ENCODE results near the gene C17orf107. TPM values are rescaled to one million over a fixed set of nuclear protein-coding genes. Genes with fewer than 3 reads are reported as not detected.
"Not testable (repeated sequence)": the region's sequence is repeated elsewhere in the genome, so short reads cannot be mapped to it uniquely, and the experiment has no call there.

Gene C17orf107
- total RNA-seq, 1 experiment from 2014 or later: 2.4 TPM

GRCh38 chr17:4856937-4857314 is 42.4 kb upstream of the C17orf107 start:
- no peak for DNase-seq (ENCODE audit: low read depth, low spot score)
- ChIA-PET CTCF (no interaction called here), POLR2A (no interaction called here)
- Histone ChIP-seq H3K4me1 (ENCODE audit: control insufficient read depth, insufficient read depth, low read length) (no peaks in the 10 kb centered on the region; the same call in 1 of the 2 replicates), H3K27me3 (ENCODE audit: control insufficient read depth, insufficient read depth, low read length) (no peaks in the 10 kb centered on the region), H3K36me3 (ENCODE audit: control insufficient read depth, insufficient read depth, low read length) (no peaks in the 10 kb centered on the region), H3K9me3 (ENCODE audit: control insufficient read depth, insufficient read depth, low read depth, low read length) (no peaks in the 10 kb centered on the region), H3K27ac (ENCODE audit: low read length) (no peak overlapping the region), H3K4me3 (ENCODE audit: low read depth in 2 of 2, low read length in 2 of 2) (no peak overlapping the region)
- BruUV-seq (replicated peaks): no TSS peak
- ATAC-seq: no peak
- in situ Hi-C loops (cut with HindIII; ENCODE audit: low pct_unique_long_range_greater_than_20kb, low sequenced_read_pairs) (no loop called here), intact Hi-C loops (cut with micrococcal nuclease; ENCODE audit: unreplicated experiment) (no loop called here)
- no peak for TF ChIP-seq SIN3A (IDR thresholded peaks at IDR 0.05; ENCODE audit: borderline replicate concordance, insufficient read depth, low read depth, low read length)

DNA sequence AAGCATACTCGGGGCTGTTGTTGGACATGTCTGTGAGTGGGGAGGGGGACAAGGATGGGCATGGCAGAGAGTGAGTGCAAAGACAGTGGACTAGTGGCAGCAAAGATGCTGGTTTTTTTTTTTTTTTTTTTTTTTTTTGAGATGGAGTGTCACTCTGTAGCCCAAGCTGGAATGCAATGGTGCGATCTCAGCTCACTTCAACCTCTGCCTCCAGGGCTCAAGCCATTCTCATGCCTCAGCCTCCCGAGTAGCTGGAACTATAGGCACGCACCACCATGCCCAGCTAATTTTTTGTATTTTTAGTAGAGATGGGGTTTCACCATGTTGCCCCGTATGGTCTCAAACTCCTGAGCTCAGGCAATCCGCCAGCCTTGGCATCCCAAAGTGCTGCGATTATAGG is 42.0 kb upstream of the C17orf107 start:
- H3K4me3 ChIP-seq (ENCODE audit: low read depth in 2 of 2, low read length in 2 of 2); ATAC-seq; H3K27ac ChIP-seq (ENCODE audit: low read length); H3K4me1 ChIP-seq (ENCODE audit: control insufficient read depth, insufficient read depth, low read length); BruUV-seq (replicated peaks); H3K36me3 ChIP-seq (ENCODE audit: control insufficient read depth, insufficient read depth, low read length); POLR2A ChIA-PET; H3K9me3 ChIP-seq (ENCODE audit: control insufficient read depth, insufficient read depth, low read depth, low read length); DNase-seq (ENCODE audit: low read depth, low spot score); H3K27me3 ChIP-seq (ENCODE audit: control insufficient read depth, insufficient read depth, low read length); intact Hi-C loops (cut with micrococcal nuclease; ENCODE audit: unreplicated experiment); in situ Hi-C loops (cut with HindIII; ENCODE audit: low pct_unique_long_range_greater_than_20kb, low sequenced_read_pairs): not testable (repeated sequence)
- CTCF ChIA-PET: interaction anchor here (0.6 kb wide), 1 partner anchor 40 kb away, joined by 9 read pairs; no protein-coding TSS in a partner anchor

DNA sequence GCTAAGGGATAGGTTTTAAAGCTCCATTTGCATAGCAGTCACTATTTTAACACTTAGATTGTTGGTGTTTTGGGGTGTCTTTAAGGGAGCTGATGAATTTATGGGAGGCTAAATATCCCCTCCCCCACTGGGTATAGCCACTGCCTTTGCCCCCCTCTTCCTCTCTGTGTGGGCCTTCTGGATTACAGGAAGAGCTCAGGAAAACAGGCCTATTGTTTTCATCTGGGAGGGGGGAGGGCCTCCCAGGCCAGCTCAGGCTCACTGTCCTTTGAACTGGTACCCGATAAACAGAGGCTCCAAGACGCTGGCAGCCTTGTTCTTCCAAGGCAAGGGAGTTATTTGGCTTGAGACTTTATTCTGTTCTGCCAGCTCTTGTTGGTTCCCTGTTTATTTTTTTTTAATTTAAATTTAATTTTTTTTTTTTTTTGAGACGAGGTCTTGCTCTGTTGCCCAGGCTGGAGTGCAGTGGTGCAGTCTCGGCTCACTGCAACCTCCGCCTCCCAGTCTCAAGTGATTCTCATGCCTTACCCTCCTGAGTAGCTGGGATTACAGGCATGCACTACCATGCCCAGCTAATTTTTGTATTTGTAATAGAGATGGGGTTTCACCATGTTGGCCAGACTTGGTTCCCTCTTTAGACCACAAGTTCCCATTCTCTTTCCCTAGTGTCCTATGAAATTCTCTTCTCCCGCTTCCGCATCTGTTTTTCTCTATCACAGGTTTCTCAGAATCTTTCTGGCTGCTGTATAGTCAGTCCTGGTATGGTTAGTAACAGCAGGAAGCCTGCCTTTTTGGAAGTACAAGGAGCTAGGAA is 41.1 kb upstream of the C17orf107 start:
- in situ Hi-C loops (cut with HindIII; ENCODE audit: low pct_unique_long_range_greater_than_20kb, low sequenced_read_pairs): no loop called here
- no peaks in the 10 kb centered on the region; the same call in 1 of the 2 replicates for H3K4me1 ChIP-seq (ENCODE audit: control insufficient read depth, insufficient read depth, low read length)
- no peak overlapping the region for H3K27ac ChIP-seq (ENCODE audit: low read length)
- POLR2A ChIA-PET: interaction anchor here (0.7 kb wide), 1 partner anchor 127 kb away, joined by 3 read pairs; no protein-coding TSS in a partner anchor
- H3K9me3 ChIP-seq (ENCODE audit: control insufficient read depth, insufficient read depth, low read depth, low read length): no peaks in the 10 kb centered on the region
- TF ChIP-seq CTCF (IDR thresholded peaks at IDR 0.05) (no peak), POLR2AphosphoS5 (IDR thresholded peaks at IDR 0.05; ENCODE audit: low read depth, low read length) (no peak), SIN3A (IDR thresholded peaks at IDR 0.05; ENCODE audit: borderline replicate concordance, insufficient read depth, low read depth, low read length) (no peak), TCF7L2 (IDR thresholded peaks at IDR 0.05; ENCODE audit: low read depth, low read length) (no peak)
- TF ChIP-seq, protein P1, sequence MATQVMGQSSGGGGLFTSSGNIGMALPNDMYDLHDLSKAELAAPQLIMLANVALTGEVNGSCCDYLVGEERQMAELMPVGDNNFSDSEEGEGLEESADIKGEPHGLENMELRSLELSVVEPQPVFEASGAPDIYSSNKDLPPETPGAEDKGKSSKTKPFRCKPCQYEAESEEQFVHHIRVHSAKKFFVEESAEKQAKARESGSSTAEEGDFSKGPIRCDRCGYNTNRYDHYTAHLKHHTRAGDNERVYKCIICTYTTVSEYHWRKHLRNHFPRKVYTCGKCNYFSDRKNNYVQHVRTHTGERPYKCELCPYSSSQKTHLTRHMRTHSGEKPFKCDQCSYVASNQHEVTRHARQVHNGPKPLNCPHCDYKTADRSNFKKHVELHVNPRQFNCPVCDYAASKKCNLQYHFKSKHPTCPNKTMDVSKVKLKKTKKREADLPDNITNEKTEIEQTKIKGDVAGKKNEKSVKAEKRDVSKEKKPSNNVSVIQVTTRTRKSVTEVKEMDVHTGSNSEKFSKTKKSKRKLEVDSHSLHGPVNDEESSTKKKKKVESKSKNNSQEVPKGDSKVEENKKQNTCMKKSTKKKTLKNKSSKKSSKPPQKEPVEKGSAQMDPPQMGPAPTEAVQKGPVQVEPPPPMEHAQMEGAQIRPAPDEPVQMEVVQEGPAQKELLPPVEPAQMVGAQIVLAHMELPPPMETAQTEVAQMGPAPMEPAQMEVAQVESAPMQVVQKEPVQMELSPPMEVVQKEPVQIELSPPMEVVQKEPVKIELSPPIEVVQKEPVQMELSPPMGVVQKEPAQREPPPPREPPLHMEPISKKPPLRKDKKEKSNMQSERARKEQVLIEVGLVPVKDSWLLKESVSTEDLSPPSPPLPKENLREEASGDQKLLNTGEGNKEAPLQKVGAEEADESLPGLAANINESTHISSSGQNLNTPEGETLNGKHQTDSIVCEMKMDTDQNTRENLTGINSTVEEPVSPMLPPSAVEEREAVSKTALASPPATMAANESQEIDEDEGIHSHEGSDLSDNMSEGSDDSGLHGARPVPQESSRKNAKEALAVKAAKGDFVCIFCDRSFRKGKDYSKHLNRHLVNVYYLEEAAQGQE (IDR thresholded peaks at IDR 0.05; ENCODE audit: insufficient read depth in 1 of 2, low read depth in 2 of 2, low read length in 1 of 2): no peak
- CTCF ChIA-PET: no interaction called here
- H3K27me3 ChIP-seq (ENCODE audit: control insufficient read depth, insufficient read depth, low read length): no peaks in the 10 kb centered on the region
- BruUV-seq (replicated peaks): no TSS peak
- intact Hi-C loops (cut with micrococcal nuclease; ENCODE audit: unreplicated experiment): no loop called here
- H3K36me3 ChIP-seq (ENCODE audit: control insufficient read depth, insufficient read depth, low read length): no peaks in the 10 kb centered on the region
- H3K4me3 ChIP-seq (ENCODE audit: low read depth in 2 of 2, low read length in 2 of 2): no peak overlapping the region
- ATAC-seq (no peak), DNase-seq (ENCODE audit: low read depth, low spot score) (no peak)
